ENCODE measurements around the gene TENM3. TPM values are rescaled to one million over a fixed set of nuclear protein-coding genes. Genes with fewer than 3 reads are reported as not detected.

The TENM3 gene
- total and polyA plus RNA-seq, 2 donors, result 2.8 to 26.6 TPM

DNA sequence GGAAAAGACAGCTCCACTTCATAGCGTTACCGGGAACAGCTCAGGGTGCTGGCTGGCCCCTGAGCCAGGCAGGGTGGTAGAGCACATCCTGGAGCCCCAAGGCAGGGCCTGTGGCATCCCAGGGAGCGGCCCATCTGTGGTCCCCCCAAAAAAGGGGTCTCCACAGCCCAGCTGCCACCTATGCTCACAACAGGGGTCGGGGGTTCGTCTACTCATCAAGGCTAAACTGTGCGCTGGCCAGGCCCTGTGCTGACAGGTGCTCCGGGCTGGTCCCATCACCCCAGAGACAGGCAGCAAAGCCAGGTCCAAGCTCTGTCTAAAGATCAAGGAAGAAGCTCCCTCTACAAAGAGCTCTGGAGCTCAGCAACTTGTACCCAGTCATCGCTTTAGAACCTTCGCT lies 596.1 kb downstream of the TENM3 start:
- no peak overlapping the region for H3K27ac ChIP-seq (ENCODE audit: low read depth)
- H3K36me3 ChIP-seq (ENCODE audit: insufficient read depth), result no peaks in the 10 kb centered on the region
- H3K4me1 ChIP-seq (ENCODE audit: insufficient read depth), result no peaks in the 10 kb centered on the region
- no peak overlapping the region for H3K4me3 ChIP-seq (ENCODE audit: low read depth, low read length)
- 96% methylated on average over 9 of the region's 9 CpGs for WGBS
- no peak for DNase-seq (ENCODE audit: extremely low spot score)

GRCh38 chr4:182840108-182840507 lies 596.9 kb downstream of the TENM3 start:
- H3K4me1 ChIP-seq (ENCODE audit: insufficient read depth), result no peaks in the 10 kb centered on the region
- WGBS, result 90% methylated on average over 10 of the region's 10 CpGs
- H3K4me3 ChIP-seq (ENCODE audit: low read depth, low read length), result no peak overlapping the region
- no peak overlapping the region for H3K27ac ChIP-seq (ENCODE audit: low read depth)
- no peak for DNase-seq (ENCODE audit: extremely low spot score)
- H3K36me3 ChIP-seq (ENCODE audit: insufficient read depth), result no peaks in the 10 kb centered on the region

- 86% methylated on average over 11 of the region's 11 CpGs for WGBS
- DNase-seq (ENCODE audit: extremely low spot score), result no peak
- no peaks in the 10 kb centered on the region for H3K36me3 ChIP-seq (ENCODE audit: insufficient read depth)
- no peak overlapping the region for H3K4me3 ChIP-seq (ENCODE audit: low read depth, low read length)
- H3K4me1 ChIP-seq (ENCODE audit: insufficient read depth), result no peaks in the 10 kb centered on the region
- H3K27ac ChIP-seq (ENCODE audit: low read depth), result no peak overlapping the region
Measured at GRCh38 chr4:182842104-182842600, 599.0 kb downstream of the TENM3 start.

GRCh38 chr4:182842759-182843390 lies 599.7 kb downstream of the TENM3 start:
- no peak overlapping the region for H3K4me3 ChIP-seq (ENCODE audit: low read depth, low read length)
- no peaks in the 10 kb centered on the region for H3K36me3 ChIP-seq (ENCODE audit: insufficient read depth)
- no peak overlapping the region for H3K27ac ChIP-seq (ENCODE audit: low read depth)
- H3K4me1 ChIP-seq (ENCODE audit: insufficient read depth), result no peaks in the 10 kb centered on the region
- no peak for DNase-seq (ENCODE audit: extremely low spot score)
- 64% methylated on average over 17 of the region's 17 CpGs for WGBS

DNA sequence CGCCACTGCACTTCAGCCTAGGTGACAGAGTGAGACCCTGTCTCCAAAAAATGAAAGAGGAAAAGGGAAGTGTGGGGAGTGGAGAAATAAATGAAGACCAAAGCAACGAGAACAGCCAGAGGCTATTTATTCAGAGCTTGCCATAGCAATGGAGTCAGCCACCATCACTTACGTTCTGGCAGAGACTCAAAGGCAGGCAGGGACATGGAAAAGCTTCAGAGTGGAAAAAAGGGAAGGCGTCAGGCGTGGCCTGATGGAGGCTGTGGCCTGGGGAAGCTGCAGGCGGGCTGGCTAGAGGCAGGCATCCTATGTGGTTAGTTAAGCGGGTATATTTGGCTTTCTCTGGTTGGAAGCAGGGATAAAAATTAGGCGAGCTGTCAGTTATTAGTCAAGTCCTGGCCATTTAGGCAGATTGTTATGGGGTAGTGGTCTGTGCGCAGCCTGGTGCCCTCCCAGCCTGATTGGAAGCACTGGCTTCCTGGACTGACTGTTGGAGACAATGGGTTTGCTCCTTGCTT lies 600.7 kb downstream of the TENM3 start:
- H3K4me1 ChIP-seq (ENCODE audit: insufficient read depth), result no peaks in the 10 kb centered on the region
- no peak overlapping the region for H3K4me3 ChIP-seq (ENCODE audit: low read depth, low read length)
- no peak for DNase-seq (ENCODE audit: extremely low spot score)
- H3K36me3 ChIP-seq (ENCODE audit: insufficient read depth), result no peaks in the 10 kb centered on the region
- 88% methylated on average over 9 of the region's 9 CpGs for WGBS
- H3K27ac ChIP-seq (ENCODE audit: low read depth), result no peak overlapping the region

GRCh38 chr4:182845618-182846017 lies 602.4 kb downstream of the TENM3 start:
- no peaks in the 10 kb centered on the region for H3K4me1 ChIP-seq (ENCODE audit: insufficient read depth)
- no peak overlapping the region for H3K4me3 ChIP-seq (ENCODE audit: low read depth, low read length)
- 96% methylated on average over 6 of the region's 6 CpGs for WGBS
- no peaks in the 10 kb centered on the region for H3K36me3 ChIP-seq (ENCODE audit: insufficient read depth)
- no peak for DNase-seq (ENCODE audit: extremely low spot score)
- H3K27ac ChIP-seq (ENCODE audit: low read depth), result no peak overlapping the region

DNA sequence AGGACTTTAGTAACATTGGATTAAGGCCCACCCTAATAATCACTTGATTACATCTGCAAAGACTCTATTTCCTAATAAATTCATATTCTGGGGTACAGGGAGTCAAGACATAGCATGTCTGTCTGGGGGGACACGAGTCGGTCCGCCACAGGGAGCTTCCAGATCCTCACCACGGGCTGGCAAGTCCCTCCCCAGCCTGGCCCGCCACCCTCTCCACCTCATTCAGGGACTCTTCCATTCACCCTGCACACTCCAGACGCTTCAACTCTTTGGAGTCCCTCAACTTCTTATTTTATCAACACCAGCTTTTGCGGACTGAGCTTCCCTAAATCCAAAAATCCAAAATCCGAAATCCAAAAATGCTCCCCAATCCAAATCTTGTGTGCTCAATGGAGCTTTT lies 602.8 kb downstream of the TENM3 start:
- 95% methylated on average over 8 of the region's 8 CpGs for WGBS
- no peak overlapping the region for H3K4me3 ChIP-seq (ENCODE audit: low read depth, low read length)
- DNase-seq (ENCODE audit: extremely low spot score), result no peak
- no peaks in the 10 kb centered on the region for H3K36me3 ChIP-seq (ENCODE audit: insufficient read depth)
- H3K4me1 ChIP-seq (ENCODE audit: insufficient read depth), result no peaks in the 10 kb centered on the region
- H3K27ac ChIP-seq (ENCODE audit: low read depth), result no peak overlapping the region

- Histone ChIP-seq H3K4me3 (ENCODE audit: low read depth, low read length) (no peak overlapping the region), H3K36me3 (ENCODE audit: insufficient read depth) (no peaks in the 10 kb centered on the region), H3K27ac (ENCODE audit: low read depth) (no peak overlapping the region), H3K4me1 (ENCODE audit: insufficient read depth) (no peaks in the 10 kb centered on the region)
- WGBS, result 90% methylated on average over 27 of the region's 27 CpGs
- DNase-seq (ENCODE audit: extremely low spot score), result no peak
Measured at GRCh38 chr4:182847576-182848450, 604.6 kb downstream of the TENM3 start.

DNA sequence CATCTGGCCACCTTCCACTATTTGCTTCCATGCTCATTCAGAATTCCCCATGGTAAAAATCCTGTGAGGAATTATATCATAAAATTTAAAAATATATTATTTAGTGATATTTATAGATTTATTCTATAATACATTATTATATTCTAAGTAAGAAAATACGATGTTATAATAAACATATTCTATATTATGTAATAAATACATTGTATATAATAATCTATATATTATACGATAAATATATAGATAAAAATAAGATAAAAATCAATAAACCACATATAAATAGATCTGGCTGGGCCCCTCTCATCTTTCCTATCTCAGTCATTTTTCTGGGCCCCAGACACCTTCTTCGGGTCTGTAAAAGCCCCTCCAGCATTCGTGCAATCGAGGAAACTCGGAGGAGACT lies 605.5 kb downstream of the TENM3 start:
- Histone ChIP-seq H3K27ac (ENCODE audit: low read depth) (no peak overlapping the region), H3K4me1 (ENCODE audit: insufficient read depth) (no peaks in the 10 kb centered on the region), H3K4me3 (ENCODE audit: low read depth, low read length) (no peak overlapping the region), H3K36me3 (ENCODE audit: insufficient read depth) (no peaks in the 10 kb centered on the region)
- no peak for DNase-seq (ENCODE audit: extremely low spot score)
- WGBS, result 93% methylated on average over 6 of the region's 6 CpGs

Small RNA genes lying within 50 kb of the gene (small RNA-seq; reads per million reads assigned to genes)
- gene RN7SKP67 (not detected), gene RNU2-34P (0.09 reads per million)

Measured in urinary bladder (tissue), 4 donors.